ENCODE results near the gene OPCML.

The OPCML gene

GRCh38 chr11:132811649-132812048 is 720.7 kb downstream of the OPCML start:
- no peaks in the 10 kb centered on the region for H3K36me3 ChIP-seq (ENCODE audit: control insufficient read depth in 1 of 2, insufficient read depth in 2 of 2, low read length in 2 of 2)
- no peak overlapping the region for H3K4me3 ChIP-seq (ENCODE audit: low read depth in 1 of 2, low read length in 2 of 2)
- no peak overlapping the region for H3K9ac ChIP-seq (ENCODE audit: low read depth in 1 of 2, low read length in 2 of 2)
- H3K27ac ChIP-seq (ENCODE audit: low read depth, low read length) = no peak overlapping the region
- H3K9me3 ChIP-seq (ENCODE audit: control insufficient read depth in 1 of 2, low read length in 2 of 2) = no peaks in the 10 kb centered on the region
- H3K27me3 ChIP-seq (ENCODE audit: control insufficient read depth in 1 of 2, insufficient read depth in 2 of 2, low read length in 2 of 2) = no peaks in the 10 kb centered on the region
- no peaks in the 10 kb centered on the region for H3K4me1 ChIP-seq (ENCODE audit: control insufficient read depth in 1 of 2, insufficient read depth in 2 of 2, low read length in 2 of 2)

GRCh38 chr11:132809070-132809469 is 723.2 kb downstream of the OPCML start:
- Histone ChIP-seq H3K27ac (ENCODE audit: low read depth, low read length) (no peak overlapping the region), H3K4me3 (ENCODE audit: low read depth in 1 of 2, low read length in 2 of 2) (no peak overlapping the region), H3K9ac (ENCODE audit: low read depth in 1 of 2, low read length in 2 of 2) (no peak overlapping the region), H3K4me1 (ENCODE audit: control insufficient read depth in 1 of 2, insufficient read depth in 2 of 2, low read length in 2 of 2) (no peaks in the 10 kb centered on the region), H3K36me3 (ENCODE audit: control insufficient read depth in 1 of 2, insufficient read depth in 2 of 2, low read length in 2 of 2) (no peaks in the 10 kb centered on the region), H3K9me3 (ENCODE audit: control insufficient read depth in 1 of 2, low read length in 2 of 2) (no peaks in the 10 kb centered on the region), H3K27me3 (ENCODE audit: control insufficient read depth in 1 of 2, insufficient read depth in 2 of 2, low read length in 2 of 2) (no peaks in the 10 kb centered on the region)

GRCh38 chr11:132804258-132804657 is 728.0 kb downstream of the OPCML start:
- Histone ChIP-seq H3K27ac (ENCODE audit: low read depth, low read length) (no peak overlapping the region), H3K27me3 (ENCODE audit: control insufficient read depth in 1 of 2, insufficient read depth in 2 of 2, low read length in 2 of 2) (no peaks in the 10 kb centered on the region), H3K4me1 (ENCODE audit: control insufficient read depth in 1 of 2, insufficient read depth in 2 of 2, low read length in 2 of 2) (no peaks in the 10 kb centered on the region), H3K9me3 (ENCODE audit: control insufficient read depth in 1 of 2, low read length in 2 of 2) (no peaks in the 10 kb centered on the region), H3K9ac (ENCODE audit: low read depth in 1 of 2, low read length in 2 of 2) (no peak overlapping the region), H3K4me3 (ENCODE audit: low read depth in 1 of 2, low read length in 2 of 2) (no peak overlapping the region), H3K36me3 (ENCODE audit: control insufficient read depth in 1 of 2, insufficient read depth in 2 of 2, low read length in 2 of 2) (no peaks in the 10 kb centered on the region)

DNA sequence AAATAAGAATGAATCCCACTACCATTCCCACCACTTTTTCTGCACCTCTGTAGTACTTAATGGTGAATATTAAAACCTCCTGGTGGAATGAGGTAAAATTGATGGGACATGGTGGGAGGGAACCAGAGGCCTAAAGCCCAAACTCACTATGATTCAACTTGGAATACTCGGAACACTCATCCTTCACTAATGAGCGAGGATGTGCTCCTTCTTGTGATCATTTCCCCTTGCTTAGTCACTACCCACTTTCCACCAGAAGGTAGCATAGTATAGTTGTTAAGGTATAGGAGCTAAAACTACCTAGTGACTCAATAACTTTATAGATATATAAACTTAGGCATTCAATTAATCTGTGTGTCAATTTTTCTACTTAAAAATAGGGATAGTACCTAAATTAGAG is 728.9 kb downstream of the OPCML start:
- H3K4me1 ChIP-seq (ENCODE audit: control insufficient read depth in 1 of 2, insufficient read depth in 2 of 2, low read length in 2 of 2) = no peaks in the 10 kb centered on the region
- H3K9ac ChIP-seq (ENCODE audit: low read depth in 1 of 2, low read length in 2 of 2) = no peak overlapping the region
- no peaks in the 10 kb centered on the region for H3K9me3 ChIP-seq (ENCODE audit: control insufficient read depth in 1 of 2, low read length in 2 of 2)
- no peak overlapping the region for H3K27ac ChIP-seq (ENCODE audit: low read depth, low read length)
- H3K4me3 ChIP-seq (ENCODE audit: low read depth in 1 of 2, low read length in 2 of 2) = no peak overlapping the region
- H3K27me3 ChIP-seq (ENCODE audit: control insufficient read depth in 1 of 2, insufficient read depth in 2 of 2, low read length in 2 of 2) = no peaks in the 10 kb centered on the region
- H3K36me3 ChIP-seq (ENCODE audit: control insufficient read depth in 1 of 2, insufficient read depth in 2 of 2, low read length in 2 of 2) = no peaks in the 10 kb centered on the region

DNA sequence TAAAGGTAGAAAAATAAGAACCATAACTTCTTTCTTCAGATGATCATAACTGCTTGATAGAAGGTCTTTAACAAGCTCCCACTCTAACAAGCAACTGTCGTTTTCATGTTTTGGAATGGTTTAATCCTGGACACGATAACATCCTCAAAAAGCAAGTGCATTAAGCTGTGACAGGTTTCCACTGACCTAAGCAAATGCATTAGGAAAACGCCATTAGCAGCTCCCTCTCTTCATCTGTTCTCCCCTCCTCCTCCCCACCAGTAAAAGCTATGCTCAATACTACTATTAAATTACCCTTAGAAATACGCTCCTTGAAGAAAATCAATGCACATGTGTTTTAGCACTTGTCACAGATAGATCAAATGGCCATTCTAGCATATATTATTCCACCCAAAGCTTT is 729.4 kb downstream of the OPCML start:
- no peak overlapping the region for H3K4me3 ChIP-seq (ENCODE audit: low read depth in 1 of 2, low read length in 2 of 2)
- H3K36me3 ChIP-seq (ENCODE audit: control insufficient read depth in 1 of 2, insufficient read depth in 2 of 2, low read length in 2 of 2) = no peaks in the 10 kb centered on the region
- no peaks in the 10 kb centered on the region for H3K4me1 ChIP-seq (ENCODE audit: control insufficient read depth in 1 of 2, insufficient read depth in 2 of 2, low read length in 2 of 2)
- H3K27ac ChIP-seq (ENCODE audit: low read depth, low read length) = no peak overlapping the region
- no peaks in the 10 kb centered on the region for H3K9me3 ChIP-seq (ENCODE audit: control insufficient read depth in 1 of 2, low read length in 2 of 2)
- H3K27me3 ChIP-seq (ENCODE audit: control insufficient read depth in 1 of 2, insufficient read depth in 2 of 2, low read length in 2 of 2) = no peaks in the 10 kb centered on the region
- no peak overlapping the region for H3K9ac ChIP-seq (ENCODE audit: low read depth in 1 of 2, low read length in 2 of 2)

DNA sequence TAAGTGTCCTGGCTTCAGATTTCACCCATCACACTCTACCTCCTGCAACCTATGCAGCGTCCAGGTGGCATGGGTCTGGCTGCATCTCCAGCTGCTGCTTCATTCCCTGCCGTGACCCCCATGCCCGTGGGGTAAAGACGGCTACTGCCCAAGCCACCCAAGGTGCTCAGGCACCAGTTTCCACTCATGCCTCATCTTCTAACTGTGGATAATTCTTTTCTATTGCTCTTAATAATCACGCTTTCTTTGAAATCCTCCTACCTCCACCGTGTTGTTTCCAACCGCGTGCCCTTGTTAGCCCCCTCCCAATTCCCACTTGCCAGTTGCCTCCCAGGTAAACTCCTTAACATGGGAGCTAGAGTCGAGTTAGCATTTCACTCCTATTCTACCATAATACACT is 738.5 kb downstream of the OPCML start:
- Histone ChIP-seq H3K9ac (ENCODE audit: low read depth in 1 of 2, low read length in 2 of 2) (no peak overlapping the region), H3K27ac (ENCODE audit: low read depth, low read length) (no peak overlapping the region), H3K4me3 (ENCODE audit: low read depth in 1 of 2, low read length in 2 of 2) (no peak overlapping the region), H3K9me3 (ENCODE audit: control insufficient read depth in 1 of 2, low read length in 2 of 2) (no peaks in the 10 kb centered on the region), H3K4me1 (ENCODE audit: control insufficient read depth in 1 of 2, insufficient read depth in 2 of 2, low read length in 2 of 2) (no peaks in the 10 kb centered on the region), H3K36me3 (ENCODE audit: control insufficient read depth in 1 of 2, insufficient read depth in 2 of 2, low read length in 2 of 2) (no peaks in the 10 kb centered on the region), H3K27me3 (ENCODE audit: control insufficient read depth in 1 of 2, insufficient read depth in 2 of 2, low read length in 2 of 2) (no peaks in the 10 kb centered on the region)

DNA sequence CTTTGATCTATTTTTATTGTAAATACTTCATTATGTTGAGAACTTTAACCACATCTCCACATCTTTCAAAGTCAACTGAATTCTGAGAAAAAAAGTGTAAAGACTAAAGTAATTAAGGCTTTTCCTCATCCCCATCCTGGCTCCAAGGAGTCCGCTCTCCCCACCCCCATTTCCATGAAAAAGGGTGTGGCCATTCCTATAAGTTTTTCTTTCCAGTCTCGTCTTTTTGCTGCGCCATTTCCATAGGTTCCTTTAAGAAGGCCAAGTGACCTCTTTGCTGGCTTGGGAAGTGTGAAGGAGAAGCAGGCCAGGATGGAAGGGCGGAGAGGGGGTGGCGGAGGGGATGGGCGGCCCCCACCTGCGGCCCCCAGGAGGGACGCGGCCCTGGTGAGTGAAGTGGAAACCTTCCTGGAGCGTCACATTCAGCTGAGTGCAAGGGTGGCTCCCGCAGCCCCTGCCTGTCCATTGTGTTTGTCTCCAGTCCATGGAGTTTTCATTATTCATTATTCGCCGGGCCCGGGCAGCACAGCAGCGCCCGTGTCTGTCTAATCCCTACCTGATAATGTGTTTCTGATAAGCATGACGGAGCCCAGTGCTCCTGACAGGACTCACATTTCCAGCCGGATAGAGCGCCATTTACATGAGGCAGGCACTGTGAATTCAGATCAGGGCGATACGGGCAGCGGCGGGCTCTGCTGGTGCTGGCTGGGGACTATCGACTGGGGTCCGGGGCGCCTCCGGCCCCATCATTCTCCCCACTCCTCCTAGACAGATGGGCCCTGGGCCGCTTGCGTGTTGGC is 739.8 kb downstream of the OPCML start:
- Histone ChIP-seq H3K4me3 (ENCODE audit: low read depth in 1 of 2, low read length in 2 of 2) (no peak overlapping the region), H3K9ac (ENCODE audit: low read depth in 1 of 2, low read length in 2 of 2) (no peak overlapping the region), H3K27ac (ENCODE audit: low read depth, low read length) (no peak overlapping the region), H3K36me3 (ENCODE audit: control insufficient read depth in 1 of 2, insufficient read depth in 2 of 2, low read length in 2 of 2) (no peaks in the 10 kb centered on the region), H3K9me3 (ENCODE audit: control insufficient read depth in 1 of 2, low read length in 2 of 2) (no peaks in the 10 kb centered on the region), H3K4me1 (ENCODE audit: control insufficient read depth in 1 of 2, insufficient read depth in 2 of 2, low read length in 2 of 2) (no peaks in the 10 kb centered on the region), H3K27me3 (ENCODE audit: control insufficient read depth in 1 of 2, insufficient read depth in 2 of 2, low read length in 2 of 2) (no peaks in the 10 kb centered on the region)

DNA sequence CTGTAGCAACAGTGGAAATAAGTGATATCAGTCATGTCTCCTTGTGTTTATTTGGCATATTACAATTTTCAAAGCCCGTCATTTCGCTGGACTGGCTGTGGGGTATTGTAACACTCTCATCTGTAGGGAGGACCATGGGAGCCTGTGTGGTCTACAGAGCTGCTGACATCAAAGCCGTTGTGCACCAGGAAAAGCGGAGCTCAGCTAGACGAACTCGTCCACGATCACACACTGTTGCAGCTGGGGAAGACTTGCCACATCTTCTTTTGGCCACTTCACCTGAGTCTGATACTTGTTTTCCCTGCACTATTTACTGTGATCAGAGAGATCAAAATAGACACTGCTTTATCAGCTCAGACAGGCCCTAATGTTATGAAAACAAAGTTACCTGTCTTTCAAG is 741.3 kb downstream of the OPCML start:
- Histone ChIP-seq H3K27me3 (ENCODE audit: control insufficient read depth in 1 of 2, insufficient read depth in 2 of 2, low read length in 2 of 2) (no peaks in the 10 kb centered on the region), H3K4me3 (ENCODE audit: low read depth in 1 of 2, low read length in 2 of 2) (no peak overlapping the region), H3K9ac (ENCODE audit: low read depth in 1 of 2, low read length in 2 of 2) (no peak overlapping the region), H3K27ac (ENCODE audit: low read depth, low read length) (no peak overlapping the region), H3K4me1 (ENCODE audit: control insufficient read depth in 1 of 2, insufficient read depth in 2 of 2, low read length in 2 of 2) (no peaks in the 10 kb centered on the region), H3K9me3 (ENCODE audit: control insufficient read depth in 1 of 2, low read length in 2 of 2) (no peaks in the 10 kb centered on the region), H3K36me3 (ENCODE audit: control insufficient read depth in 1 of 2, insufficient read depth in 2 of 2, low read length in 2 of 2) (no peaks in the 10 kb centered on the region)

- no peak overlapping the region for H3K9ac ChIP-seq (ENCODE audit: low read depth in 1 of 2, low read length in 2 of 2)
- no peak overlapping the region for H3K4me3 ChIP-seq (ENCODE audit: low read depth in 1 of 2, low read length in 2 of 2)
- no peak overlapping the region for H3K27ac ChIP-seq (ENCODE audit: low read depth, low read length)
- H3K4me1 ChIP-seq (ENCODE audit: control insufficient read depth in 1 of 2, insufficient read depth in 2 of 2, low read length in 2 of 2) = no peaks in the 10 kb centered on the region
- H3K27me3 ChIP-seq (ENCODE audit: control insufficient read depth in 1 of 2, insufficient read depth in 2 of 2, low read length in 2 of 2) = no peaks in the 10 kb centered on the region
- H3K36me3 ChIP-seq (ENCODE audit: control insufficient read depth in 1 of 2, insufficient read depth in 2 of 2, low read length in 2 of 2) = no peaks in the 10 kb centered on the region
- H3K9me3 ChIP-seq (ENCODE audit: control insufficient read depth in 1 of 2, low read length in 2 of 2) = no peaks in the 10 kb centered on the region
Observed at GRCh38 chr11:132790466-132790865, 741.8 kb downstream of the OPCML start.

DNA sequence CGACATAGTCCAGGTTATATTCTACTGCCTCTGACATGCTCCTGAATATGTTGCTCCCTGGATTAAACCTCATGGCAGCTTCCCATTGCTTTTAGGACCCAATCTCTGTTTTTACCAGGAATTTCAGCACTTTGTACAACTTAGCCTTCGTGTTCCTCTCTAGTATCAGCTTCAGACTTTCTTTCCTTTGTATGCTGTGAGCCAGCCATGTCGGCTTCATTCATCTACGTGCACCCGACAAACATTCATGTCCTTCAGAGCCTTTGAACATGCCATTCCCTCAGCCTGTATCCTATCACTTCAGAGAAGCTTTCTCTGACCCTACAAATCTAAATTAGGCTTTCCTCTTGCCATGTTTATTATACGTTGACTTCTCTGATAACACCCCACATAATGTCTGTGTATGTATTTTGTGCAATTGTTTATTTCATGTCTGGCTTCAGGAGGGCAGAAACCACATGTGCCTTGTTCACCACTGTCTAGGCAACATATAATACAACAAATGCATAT is 743.4 kb downstream of the OPCML start:
- Histone ChIP-seq H3K36me3 (ENCODE audit: control insufficient read depth in 1 of 2, insufficient read depth in 2 of 2, low read length in 2 of 2) (no peaks in the 10 kb centered on the region), H3K4me3 (ENCODE audit: low read depth in 1 of 2, low read length in 2 of 2) (no peak overlapping the region), H3K27me3 (ENCODE audit: control insufficient read depth in 1 of 2, insufficient read depth in 2 of 2, low read length in 2 of 2) (no peaks in the 10 kb centered on the region), H3K4me1 (ENCODE audit: control insufficient read depth in 1 of 2, insufficient read depth in 2 of 2, low read length in 2 of 2) (no peaks in the 10 kb centered on the region), H3K9ac (ENCODE audit: low read depth in 1 of 2, low read length in 2 of 2) (no peak overlapping the region), H3K9me3 (ENCODE audit: control insufficient read depth in 1 of 2, low read length in 2 of 2) (no peaks in the 10 kb centered on the region), H3K27ac (ENCODE audit: low read depth, low read length) (no peak overlapping the region)
